KMS-11 (cell line): ENCODE results near the gene CCDC9B.

Experiments
- H2AFZ ChIP-seq: fragments of 200-600 bp; sonication (generic); 2 replicates; pipeline ENCODE4 v1.6.1; 2016; ENCODE audit warnings: antibody characterized with exemption, mixed run types, low read depth
- H3K27ac ChIP-seq: fragments of 200-600 bp; sonication (generic); 2 replicates; pipeline ENCODE4 v1.6.1; 2016; ENCODE audit warnings: mild to moderate bottlenecking, mixed run types
- H3K27me3 ChIP-seq: fragments of 200-600 bp; sonication (generic); 2 replicates; pipeline ENCODE4 v1.6.1; 2017; ENCODE audit warnings: mild to moderate bottlenecking, low read depth, mixed run types, moderate library complexity; ENCODE audit not compliant: insufficient read depth
- H3K36me3 ChIP-seq: fragments of 200-600 bp; sonication (generic); 2 replicates; pipeline ENCODE4 v1.6.1; 2017; ENCODE audit warnings: mild to moderate bottlenecking, mixed run types; ENCODE audit not compliant: insufficient read depth
- H3K4me1 ChIP-seq: fragments of 200-600 bp; sonication (generic); 2 replicates; pipeline ENCODE4 v1.6.1; 2016; ENCODE audit warnings: mild to moderate bottlenecking, low read depth, mixed run types; ENCODE audit not compliant: poor library complexity, severe bottlenecking
- H3K4me2 ChIP-seq: fragments of 200-600 bp; sonication (generic); 2 replicates; pipeline ENCODE4 v1.7.0; 2016; ENCODE audit warnings: mild to moderate bottlenecking, mixed run types
- H3K4me3 ChIP-seq: fragments of 200-600 bp; sonication (generic); IDR thresholded peaks from 2 replicates; pipeline ENCODE4 v1.6.1; 2017; ENCODE audit warnings: low read depth, low read length, mixed read lengths; ENCODE audit not compliant: insufficient read depth
- H3K79me2 ChIP-seq: fragments of 200-600 bp; sonication (generic); 2 replicates; pipeline ENCODE4 v1.6.1; 2016; ENCODE audit warnings: low read depth, mixed run types; ENCODE audit not compliant: insufficient read depth
- H3K9ac ChIP-seq: fragments of 200-600 bp; sonication (generic); 2 replicates; pipeline ENCODE4 v1.6.1; 2016; ENCODE audit warnings: mild to moderate bottlenecking, mixed run types
- H4K20me1 ChIP-seq: fragments of 200-600 bp; sonication (generic); 2 replicates; pipeline ENCODE4 v1.6.1; 2016; ENCODE audit warnings: mild to moderate bottlenecking, mixed run types; ENCODE audit not compliant: insufficient read depth
- TF ChIP-seq, protein P1 (sequence below): fragments of 200-600 bp; sonication (generic); conservative IDR thresholded peaks from 2 replicates; pipeline ENCODE4 v1.6.1; 2017; ENCODE audit warnings: low read depth, mild to moderate bottlenecking, antibody characterized with exemption, low read length, moderate library complexity, mixed read lengths

Gene CCDC9B

GRCh38 chr15:40320409-40320808 lies 20.3 kb downstream of the CCDC9B start:
- Histone ChIP-seq H3K9ac (no peak overlapping the region), H4K20me1 (no peaks in the 10 kb centered on the region), H3K27ac (no peak overlapping the region), H3K36me3 (no peaks in the 10 kb centered on the region), H3K4me1 (peaks cover 17% of the 10 kb centered on the region), H3K4me3 (no peak overlapping the region), H3K79me2 (peaks cover 13% of the 10 kb centered on the region), H2AFZ (no peak overlapping the region), H3K27me3 (no peaks in the 10 kb centered on the region), H3K4me2 (no peak overlapping the region)
- TF ChIP-seq, protein P1, sequence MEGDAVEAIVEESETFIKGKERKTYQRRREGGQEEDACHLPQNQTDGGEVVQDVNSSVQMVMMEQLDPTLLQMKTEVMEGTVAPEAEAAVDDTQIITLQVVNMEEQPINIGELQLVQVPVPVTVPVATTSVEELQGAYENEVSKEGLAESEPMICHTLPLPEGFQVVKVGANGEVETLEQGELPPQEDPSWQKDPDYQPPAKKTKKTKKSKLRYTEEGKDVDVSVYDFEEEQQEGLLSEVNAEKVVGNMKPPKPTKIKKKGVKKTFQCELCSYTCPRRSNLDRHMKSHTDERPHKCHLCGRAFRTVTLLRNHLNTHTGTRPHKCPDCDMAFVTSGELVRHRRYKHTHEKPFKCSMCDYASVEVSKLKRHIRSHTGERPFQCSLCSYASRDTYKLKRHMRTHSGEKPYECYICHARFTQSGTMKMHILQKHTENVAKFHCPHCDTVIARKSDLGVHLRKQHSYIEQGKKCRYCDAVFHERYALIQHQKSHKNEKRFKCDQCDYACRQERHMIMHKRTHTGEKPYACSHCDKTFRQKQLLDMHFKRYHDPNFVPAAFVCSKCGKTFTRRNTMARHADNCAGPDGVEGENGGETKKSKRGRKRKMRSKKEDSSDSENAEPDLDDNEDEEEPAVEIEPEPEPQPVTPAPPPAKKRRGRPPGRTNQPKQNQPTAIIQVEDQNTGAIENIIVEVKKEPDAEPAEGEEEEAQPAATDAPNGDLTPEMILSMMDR = no peak

DNA sequence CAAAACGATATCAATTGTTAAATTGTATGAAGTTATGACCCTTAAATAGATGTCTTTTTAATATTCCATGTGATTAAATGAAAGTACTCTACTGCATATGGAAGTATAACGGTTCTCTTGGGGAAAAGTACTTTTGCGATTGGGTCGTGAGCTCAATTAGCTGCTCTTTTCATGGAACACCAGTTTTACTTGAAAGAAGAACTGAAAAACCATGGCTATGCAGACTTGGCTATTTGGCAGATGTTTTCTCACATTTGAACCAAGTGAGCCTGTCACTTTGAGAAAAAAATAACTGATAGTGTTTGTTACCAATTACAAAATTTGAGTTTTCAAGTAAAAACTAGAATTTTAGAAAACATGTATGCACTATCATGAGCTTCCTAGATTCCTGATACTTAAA lies 23.2 kb downstream of the CCDC9B start:
- H3K79me2 ChIP-seq = no peaks in the 10 kb centered on the region
- H3K4me1 ChIP-seq = peaks cover 7% of the 10 kb centered on the region
- H3K27ac ChIP-seq = no peak overlapping the region
- H3K27me3 ChIP-seq = no peaks in the 10 kb centered on the region
- H3K36me3 ChIP-seq = no peaks in the 10 kb centered on the region
- no peaks in the 10 kb centered on the region for H4K20me1 ChIP-seq
- no peak overlapping the region for H2AFZ ChIP-seq
- no peak overlapping the region for H3K4me2 ChIP-seq
- no peak overlapping the region for H3K4me3 ChIP-seq
- no peak overlapping the region for H3K9ac ChIP-seq
- TF ChIP-seq, protein P1 = no peak

GRCh38 chr15:40316931-40317330 lies 23.8 kb downstream of the CCDC9B start:
- Histone ChIP-seq H4K20me1 (no peaks in the 10 kb centered on the region), H3K36me3 (no peaks in the 10 kb centered on the region), H3K9ac (no peak overlapping the region), H3K27ac (no peak overlapping the region), H3K4me2 (no peak overlapping the region), H2AFZ (no peak overlapping the region), H3K27me3 (no peaks in the 10 kb centered on the region), H3K4me1 (peaks cover 7% of the 10 kb centered on the region), H3K79me2 (no peaks in the 10 kb centered on the region), H3K4me3 (no peak overlapping the region)
- TF ChIP-seq, protein P1 = no peak

DNA sequence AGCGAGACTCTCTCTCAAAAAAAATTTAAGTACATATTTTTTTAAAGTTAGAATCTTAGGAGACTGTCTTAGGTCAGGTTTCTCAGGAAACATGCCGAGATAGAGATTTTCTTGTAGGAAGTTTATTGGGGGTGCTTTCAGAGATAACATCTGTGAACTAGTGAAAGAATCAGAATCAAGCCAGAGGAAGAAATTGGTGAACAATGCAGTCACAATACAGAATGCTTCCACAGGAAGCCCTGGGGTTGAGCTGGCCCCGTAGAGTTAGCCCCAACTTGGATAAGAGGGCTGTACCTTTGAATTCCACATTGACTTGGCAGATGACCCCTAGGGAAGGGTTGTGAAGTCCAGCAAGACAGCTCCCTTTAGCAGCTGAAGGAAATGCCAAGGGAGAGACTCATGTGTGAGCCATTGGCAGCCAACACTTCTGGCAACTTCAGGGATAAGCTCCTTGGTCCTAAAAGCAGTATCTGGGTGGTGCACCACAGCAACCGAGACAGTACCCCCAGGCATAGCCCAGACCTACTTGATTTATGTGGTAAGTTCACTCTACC lies 25.9 kb downstream of the CCDC9B start:
- Histone ChIP-seq H3K79me2 (no peaks in the 10 kb centered on the region), H3K36me3 (no peaks in the 10 kb centered on the region), H3K4me3 (no peak overlapping the region), H3K4me2 (no peak overlapping the region), H2AFZ (no peak overlapping the region), H3K9ac (no peak overlapping the region), H4K20me1 (no peaks in the 10 kb centered on the region), H3K27me3 (no peaks in the 10 kb centered on the region), H3K27ac (no peak overlapping the region), H3K4me1 (no peaks in the 10 kb centered on the region)
- TF ChIP-seq, protein P1 = no peak
